Head of caudate nucleus (tissue), 42 donors: ENCODE measurements around the gene ROPN1L.

Source experiments
- DNase-seq, 42 donors: peaks; one replicate each; pipeline versions ENCODE4 v3.0.0 to v3.0.0-alpha.2; 2020 to 2021; ENCODE audit warnings: mixed read lengths in 7 of 42
- intact Hi-C: fragments of 100-400 bp; cut with DNase I; formaldehyde crosslinking; loops from one replicate; pipeline ENCODE4 v1.15.0; 2022

The ROPN1L gene

GRCh38 chr5:10469253-10470050 is 27.8 kb downstream of the ROPN1L start:
- no peak for DNase-seq
- intact Hi-C loops = no loop called here

- no peak for DNase-seq
- intact Hi-C loops = no loop called here
Measured at GRCh38 chr5:10470669-10471068, 29.0 kb downstream of the ROPN1L start.

GRCh38 chr5:10471677-10472076 is 30.0 kb downstream of the ROPN1L start:
- no peak for DNase-seq
- intact Hi-C loops = no loop called here

- no peak for DNase-seq
- intact Hi-C loops = no loop called here
Measured at GRCh38 chr5:10474521-10475075, 32.9 kb downstream of the ROPN1L start.

- intact Hi-C loops = no loop called here
- DNase-seq = no peak
Measured at GRCh38 chr5:10475931-10476676, 34.4 kb downstream of the ROPN1L start.

GRCh38 chr5:10476878-10477277 is 35.2 kb downstream of the ROPN1L start:
- intact Hi-C loops = no loop called here
- no peak for DNase-seq

GRCh38 chr5:10477943-10478342 is 36.3 kb downstream of the ROPN1L start:
- no peak for DNase-seq
- intact Hi-C loops = no loop called here

GRCh38 chr5:10478436-10478835 is 36.8 kb downstream of the ROPN1L start:
- intact Hi-C loops = no loop called here
- no peak for DNase-seq

GRCh38 chr5:10479154-10479721 is 37.6 kb downstream of the ROPN1L start:
- intact Hi-C loops = no loop called here
- no peak for DNase-seq

- intact Hi-C loops = no loop called here
- DNase-seq = no peak
Measured at GRCh38 chr5:10480237-10480985, 38.7 kb downstream of the ROPN1L start.

- intact Hi-C loops = no loop called here
- no peak for DNase-seq
Measured at GRCh38 chr5:10481241-10481935, 39.7 kb downstream of the ROPN1L start.

- intact Hi-C loops = no loop called here
- DNase-seq = no peak
Measured at GRCh38 chr5:10482791-10483530, 41.3 kb downstream of the ROPN1L start.

- DNase-seq = no peak
- intact Hi-C loops = no loop called here
Measured at GRCh38 chr5:10484774-10485141, 43.1 kb downstream of the ROPN1L start.

- DNase-seq = no peak
- intact Hi-C loops = no loop called here
Measured at GRCh38 chr5:10485142-10485795, 43.6 kb downstream of the ROPN1L start.

GRCh38 chr5:10485897-10486296 is 44.2 kb downstream of the ROPN1L start:
- intact Hi-C loops = no loop called here
- DNase-seq = no peak

GRCh38 chr5:10486511-10487344 is 45.0 kb downstream of the ROPN1L start:
- DNase-seq = no peak
- intact Hi-C loops = no loop called here

- intact Hi-C loops = no loop called here
- no peak for DNase-seq
Measured at GRCh38 chr5:10488144-10488543, 46.5 kb downstream of the ROPN1L start.
